Upper lobe of left lung (tissue), 6 donors: Measurements from ENCODE around the gene KRT76. TPM values are rescaled to one million over a fixed set of nuclear protein-coding genes. Genes with fewer than 3 reads are reported as not detected.

Source experiments
- ATAC-seq, 2 donors: fragments of 200-7000 bp; cut with Tn5 transposase; one replicate each; pipeline ENCODE4 v1.9.1; 2022; ENCODE audit warnings: mild to moderate bottlenecking in 2 of 2, moderate library complexity in 2 of 2; ENCODE audit not compliant: low FRiP score in 2 of 2
- DNase-seq, 2 donors: peaks; one replicate each; pipeline ENCODE4 v3.0.0-alpha.2; 2019 to 2020
- H3K27ac ChIP-seq, 4 donors: fragments of 200-600 bp; sonication (generic); one replicate each; pipeline ENCODE4 v1.5.1; 2016 to 2019
- H3K27me3 ChIP-seq, 4 donors: fragments of 200-600 bp; sonication (generic); one replicate each; pipeline ENCODE4 v1.5.1; 2017 to 2019
- H3K36me3 ChIP-seq, 4 donors: fragments of 200-600 bp; sonication (generic); one replicate each; pipeline ENCODE4 v1.5.1; 2016 to 2019
- H3K4me1 ChIP-seq, 4 donors: fragments of 200-600 bp; sonication (generic); one replicate each; pipeline ENCODE4 v1.5.1; 2018 to 2019
- H3K4me3 ChIP-seq, 4 donors: fragments of 200-600 bp; sonication (generic); one replicate each; pipeline ENCODE4 v1.5.1; 2017 to 2019; ENCODE audit warnings: mild to moderate bottlenecking in 2 of 4, moderate library complexity in 1 of 4
- H3K9me3 ChIP-seq, 4 donors: fragments of 200-600 bp; sonication (generic); one replicate each; pipeline ENCODE4 v1.5.1; 2018 to 2019
- EP300 ChIP-seq, 4 donors: sonication (generic); formaldehyde crosslinking; IDR thresholded peaks; one replicate each; pipeline ENCODE4 v1.5.1; 2017; ENCODE audit warnings: antibody characterized with exemption in 4 of 4, control low read depth in 2 of 4
- POLR2A ChIP-seq, 4 donors: fragments of 450-650 bp; IDR thresholded peaks; one replicate each; pipeline ENCODE4 v1.5.1; 2016 to 2017; ENCODE audit warnings: antibody characterized with exemption in 4 of 4, mild to moderate bottlenecking in 2 of 4
- POLR2AphosphoS5 ChIP-seq, 2 donors: sonication (generic); formaldehyde crosslinking; IDR thresholded peaks; one replicate each; pipeline ENCODE4 v1.5.1; 2017; ENCODE audit warnings: antibody characterized with exemption in 2 of 2
- WGBS, 2 donors: methylation state at CpG; one replicate each; pipeline ENCODE4 v1.1.5; 2017 to 2018; 5-methylcytosine and 5-hydroxymethylcytosine counted together
- total RNA-seq, 6 donors: library from RNA; depleted of rRNA in 4 of 6; stranded (reverse); fragments of >200 nt in 4 of 6; gene quantifications; one replicate each; pipeline versions ENCODE4 v1.1.0 to v1.2.1, GENCODE V29; 2016 to 2021
- TF ChIP-seq, protein P1 (sequence below), 6 experiments: fragments of 450-650 bp in 4 of 6; fragments of 200-600 bp in 2 of 6; sonication (generic) in 2 of 6; IDR thresholded peaks; one replicate each; pipeline ENCODE4 v1.5.1; 2016 to 2019; ENCODE audit warnings: antibody characterized with exemption in 6 of 6
- donor health status: DM: no; HTN: no; CAD: no; lungs with moderate emphysema.
- donor health status: DM: no; HTN: yes; CAD: no; lungs with severe emphysema.

The KRT76 gene
- total RNA-seq, 6 donors from 2014 or later: not detected

DNA sequence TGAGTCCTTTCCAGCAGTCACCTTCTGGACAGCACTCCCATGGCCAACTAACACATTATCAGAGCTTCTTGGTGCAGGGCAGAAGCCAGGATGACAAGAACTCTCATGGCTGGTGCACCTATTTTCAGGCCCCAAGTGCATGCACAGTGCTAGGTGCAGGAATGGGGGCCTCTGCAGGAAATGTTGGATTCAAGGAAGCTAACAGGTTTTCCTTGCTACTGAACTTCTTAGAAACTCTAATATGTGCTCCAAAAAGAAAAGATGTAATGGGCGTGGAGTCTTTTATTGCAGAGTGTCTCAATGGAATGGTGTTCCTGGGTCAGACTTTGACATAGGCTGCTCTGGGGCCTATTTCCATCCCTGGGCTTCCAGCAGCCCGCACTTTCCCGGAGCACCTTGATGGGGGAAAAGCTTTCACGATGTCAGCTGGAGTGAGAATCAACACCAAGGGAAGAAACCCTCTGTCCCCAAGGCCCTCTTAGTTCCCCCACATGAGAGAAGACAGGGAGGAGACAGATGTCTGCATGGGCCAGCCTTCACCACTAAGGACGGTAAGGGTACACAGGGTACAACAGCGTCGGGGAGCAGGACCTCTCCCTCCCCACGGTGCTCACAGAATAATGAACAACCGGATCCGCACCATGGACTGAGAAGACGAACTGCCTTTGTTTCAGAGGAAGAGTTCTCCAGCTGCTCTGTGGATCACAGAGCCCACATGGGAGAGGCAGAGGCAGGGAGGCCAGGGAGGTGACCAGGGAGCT, 11.9 kb upstream of the KRT76 start:
- ATAC-seq (no peak), DNase-seq (no peak)
- Histone ChIP-seq H3K9me3 (no peaks in the 10 kb centered on the region), H3K36me3 (no peaks in the 10 kb centered on the region), H3K27me3 (peaks cover 0 to 24% (median 2%) of the 10 kb centered on the region in 4 donors), H3K4me1 (peaks cover 2 to 20% (median 9%) of the 10 kb centered on the region in 4 donors), H3K27ac (no peak overlapping the region), H3K4me3 (no peak overlapping the region)
- no peak for TF ChIP-seq EP300 (IDR thresholded peaks at IDR 0.05)
- TF ChIP-seq, protein P1, sequence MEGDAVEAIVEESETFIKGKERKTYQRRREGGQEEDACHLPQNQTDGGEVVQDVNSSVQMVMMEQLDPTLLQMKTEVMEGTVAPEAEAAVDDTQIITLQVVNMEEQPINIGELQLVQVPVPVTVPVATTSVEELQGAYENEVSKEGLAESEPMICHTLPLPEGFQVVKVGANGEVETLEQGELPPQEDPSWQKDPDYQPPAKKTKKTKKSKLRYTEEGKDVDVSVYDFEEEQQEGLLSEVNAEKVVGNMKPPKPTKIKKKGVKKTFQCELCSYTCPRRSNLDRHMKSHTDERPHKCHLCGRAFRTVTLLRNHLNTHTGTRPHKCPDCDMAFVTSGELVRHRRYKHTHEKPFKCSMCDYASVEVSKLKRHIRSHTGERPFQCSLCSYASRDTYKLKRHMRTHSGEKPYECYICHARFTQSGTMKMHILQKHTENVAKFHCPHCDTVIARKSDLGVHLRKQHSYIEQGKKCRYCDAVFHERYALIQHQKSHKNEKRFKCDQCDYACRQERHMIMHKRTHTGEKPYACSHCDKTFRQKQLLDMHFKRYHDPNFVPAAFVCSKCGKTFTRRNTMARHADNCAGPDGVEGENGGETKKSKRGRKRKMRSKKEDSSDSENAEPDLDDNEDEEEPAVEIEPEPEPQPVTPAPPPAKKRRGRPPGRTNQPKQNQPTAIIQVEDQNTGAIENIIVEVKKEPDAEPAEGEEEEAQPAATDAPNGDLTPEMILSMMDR (IDR thresholded peaks at IDR 0.05): no peak
- no peak for TF ChIP-seq POLR2A (IDR thresholded peaks at IDR 0.05)
- TF ChIP-seq POLR2AphosphoS5 (IDR thresholded peaks at IDR 0.05): no peak
- 95 to 98% methylated on average over 11 of the region's 11 CpGs for whole genome bisulfite sequencing, 2 donors

DNA sequence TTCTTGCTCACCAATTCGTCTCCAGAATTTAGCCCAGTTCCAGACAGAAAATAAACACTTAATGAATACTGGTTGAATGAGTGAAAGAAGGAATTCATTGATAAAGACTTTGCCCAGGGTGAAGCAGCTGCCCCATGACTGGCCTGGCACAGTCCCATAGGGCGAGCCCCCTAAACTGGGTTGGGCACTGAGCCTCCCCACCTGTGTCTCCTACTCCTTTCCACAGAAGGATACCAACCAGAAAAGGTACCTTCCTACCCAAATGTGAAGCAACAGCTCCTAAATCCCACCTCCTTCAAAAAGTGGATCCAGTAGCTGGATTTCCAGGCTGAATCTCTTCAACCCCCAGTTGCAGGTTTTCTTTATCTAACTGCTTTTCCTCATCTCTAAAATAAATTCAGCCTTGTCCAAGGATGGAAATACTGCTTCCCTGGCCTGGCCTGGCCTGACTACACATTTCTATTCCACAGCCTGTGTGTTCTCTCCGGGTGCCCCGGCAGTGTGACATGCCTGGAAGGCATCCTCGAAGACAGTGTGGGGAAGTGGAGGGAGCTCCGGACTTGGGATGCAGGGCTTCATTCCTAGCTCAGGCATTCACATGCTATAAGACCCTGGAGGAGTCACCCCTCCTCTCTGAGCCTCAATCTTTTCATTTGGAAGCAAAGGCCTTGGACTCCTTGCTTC, 11.2 kb upstream of the KRT76 start:
- Histone ChIP-seq H3K27me3 (peaks cover 0 to 24% (median 2%) of the 10 kb centered on the region in 4 donors), H3K36me3 (no peaks in the 10 kb centered on the region), H3K9me3 (no peaks in the 10 kb centered on the region), H3K4me1 (peaks cover 2 to 20% (median 9%) of the 10 kb centered on the region in 4 donors), H3K27ac (no peak overlapping the region), H3K4me3 (no peak overlapping the region)
- DNase-seq (no peak), ATAC-seq (no peak)
- TF ChIP-seq POLR2AphosphoS5 (IDR thresholded peaks at IDR 0.05) (no peak), POLR2A (IDR thresholded peaks at IDR 0.05) (no peak), EP300 (IDR thresholded peaks at IDR 0.05) (no peak)
- TF ChIP-seq, protein P1 (IDR thresholded peaks at IDR 0.05): no peak
- WGBS, 2 donors: 78% methylated on average over 6 of the region's 6 CpGs

- H3K4me1 ChIP-seq: peaks cover 2 to 20% (median 9%) of the 10 kb centered on the region in 4 donors
- WGBS, 2 donors: 77 to 80% methylated on average over 4 to 6 of the region's 6 CpGs
- TF ChIP-seq POLR2AphosphoS5 (IDR thresholded peaks at IDR 0.05) (no peak), EP300 (IDR thresholded peaks at IDR 0.05) (no peak), POLR2A (IDR thresholded peaks at IDR 0.05) (no peak)
- TF ChIP-seq, protein P1 (IDR thresholded peaks at IDR 0.05): no peak
- H3K36me3 ChIP-seq: no peaks in the 10 kb centered on the region
- no peak for DNase-seq
- peaks cover 0 to 24% (median 2%) of the 10 kb centered on the region in 4 donors for H3K27me3 ChIP-seq
- H3K4me3 ChIP-seq: no peak overlapping the region
- H3K27ac ChIP-seq: no peak overlapping the region
- no peak for ATAC-seq
- H3K9me3 ChIP-seq: no peaks in the 10 kb centered on the region
These were observed 10.4 kb upstream of the KRT76 start for GRCh38 chr12:52787324-52788191.

DNA sequence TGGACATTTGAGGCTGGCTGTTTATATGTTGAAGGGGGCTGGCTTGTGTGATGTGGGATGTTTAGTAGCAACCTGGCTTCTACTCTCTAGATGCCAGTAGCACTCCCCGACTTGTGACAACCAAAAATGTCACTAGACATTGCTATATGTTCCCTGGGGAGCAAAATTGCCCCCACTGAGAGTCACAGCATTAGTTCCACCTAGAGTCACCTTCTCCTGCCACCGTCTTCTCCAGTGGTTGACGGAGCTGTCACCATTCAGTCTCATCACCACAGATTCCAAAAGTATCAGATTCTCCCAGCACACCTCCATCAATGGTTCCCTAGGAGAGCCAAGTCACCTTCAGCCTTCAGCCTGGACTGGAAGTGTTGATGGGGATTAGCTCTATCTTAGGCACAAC, 7.8 kb upstream of the KRT76 start:
- no peaks in the 10 kb centered on the region for H3K9me3 ChIP-seq
- H3K4me1 ChIP-seq: peaks cover under 1 to 14% (median 5%) of the 10 kb centered on the region in 4 donors
- H3K4me3 ChIP-seq: no peak overlapping the region
- WGBS, 2 donors: 86 to 88% methylated on average over 3 of the region's 3 CpGs
- DNase-seq (no peak), ATAC-seq (no peak)
- no peaks in the 10 kb centered on the region for H3K36me3 ChIP-seq
- no peak overlapping the region for H3K27ac ChIP-seq
- H3K27me3 ChIP-seq: peaks cover 0 to 11% (median 0%) of the 10 kb centered on the region in 4 donors
- TF ChIP-seq POLR2A (IDR thresholded peaks at IDR 0.05) (no peak), EP300 (IDR thresholded peaks at IDR 0.05) (no peak), POLR2AphosphoS5 (IDR thresholded peaks at IDR 0.05) (no peak)
- TF ChIP-seq, protein P1 (IDR thresholded peaks at IDR 0.05): no peak
